ENCODE results near the gene SLC34A1. TPM values are rescaled to one million over a fixed set of nuclear protein-coding genes. Genes with fewer than 3 reads are reported as not detected.

Gene SLC34A1
- total and polyA plus RNA-seq, 2 of the 13 experiments (the other 11 are each of a cell fraction or from before 2014, with no cell fraction given) = 0.03 to 0.20 TPM

DNA sequence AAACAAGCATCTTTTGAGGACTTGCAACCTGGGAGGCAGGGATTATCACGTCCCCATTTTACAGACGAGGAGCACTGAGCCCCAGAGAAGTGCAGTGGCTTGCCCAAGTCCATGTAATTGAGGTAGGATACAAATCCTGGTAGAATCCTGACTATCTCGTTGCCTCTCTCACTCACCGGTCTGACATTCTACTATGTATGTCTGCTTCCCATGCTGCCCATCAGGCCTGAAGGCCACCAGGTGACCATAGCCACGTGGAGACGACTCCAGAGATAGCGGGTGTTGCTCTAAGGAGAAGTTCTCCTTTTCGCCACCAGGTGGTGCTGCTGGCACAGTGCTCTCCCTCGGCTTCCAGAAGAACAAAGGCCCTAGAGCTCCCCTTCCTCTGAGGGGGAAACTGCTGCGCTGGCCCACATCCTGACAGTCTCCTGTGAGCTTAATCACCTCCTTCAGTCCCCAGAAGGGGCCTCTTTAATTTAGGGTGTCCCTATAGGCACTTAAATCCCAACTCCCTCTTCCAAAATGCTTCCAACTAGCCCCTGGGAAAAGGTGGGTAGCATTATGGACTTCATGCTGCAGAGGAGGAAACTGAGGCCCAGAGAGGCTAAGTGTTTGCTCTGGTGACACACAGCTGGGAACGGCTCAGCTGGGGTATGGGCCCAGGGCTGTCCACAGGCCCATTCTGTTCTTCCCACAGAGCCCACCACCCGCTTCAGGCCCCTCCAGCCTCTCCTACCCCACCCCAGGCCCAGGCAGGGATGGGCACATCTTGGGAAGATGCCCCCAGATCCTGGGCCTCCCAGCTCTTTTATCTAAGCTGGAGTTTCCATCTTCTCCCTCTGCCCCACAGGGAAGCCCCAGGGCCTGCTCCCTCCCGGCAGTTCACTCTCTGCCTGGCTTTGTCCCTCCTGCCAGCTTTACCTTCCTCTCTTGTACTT is 6.4 kb downstream of the SLC34A1 start (continued):
- TF ChIP-seq, protein P1, sequence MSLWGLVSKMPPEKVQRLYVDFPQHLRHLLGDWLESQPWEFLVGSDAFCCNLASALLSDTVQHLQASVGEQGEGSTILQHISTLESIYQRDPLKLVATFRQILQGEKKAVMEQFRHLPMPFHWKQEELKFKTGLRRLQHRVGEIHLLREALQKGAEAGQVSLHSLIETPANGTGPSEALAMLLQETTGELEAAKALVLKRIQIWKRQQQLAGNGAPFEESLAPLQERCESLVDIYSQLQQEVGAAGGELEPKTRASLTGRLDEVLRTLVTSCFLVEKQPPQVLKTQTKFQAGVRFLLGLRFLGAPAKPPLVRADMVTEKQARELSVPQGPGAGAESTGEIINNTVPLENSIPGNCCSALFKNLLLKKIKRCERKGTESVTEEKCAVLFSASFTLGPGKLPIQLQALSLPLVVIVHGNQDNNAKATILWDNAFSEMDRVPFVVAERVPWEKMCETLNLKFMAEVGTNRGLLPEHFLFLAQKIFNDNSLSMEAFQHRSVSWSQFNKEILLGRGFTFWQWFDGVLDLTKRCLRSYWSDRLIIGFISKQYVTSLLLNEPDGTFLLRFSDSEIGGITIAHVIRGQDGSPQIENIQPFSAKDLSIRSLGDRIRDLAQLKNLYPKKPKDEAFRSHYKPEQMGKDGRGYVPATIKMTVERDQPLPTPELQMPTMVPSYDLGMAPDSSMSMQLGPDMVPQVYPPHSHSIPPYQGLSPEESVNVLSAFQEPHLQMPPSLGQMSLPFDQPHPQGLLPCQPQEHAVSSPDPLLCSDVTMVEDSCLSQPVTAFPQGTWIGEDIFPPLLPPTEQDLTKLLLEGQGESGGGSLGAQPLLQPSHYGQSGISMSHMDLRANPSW (CRISPR knock-in tag; IDR thresholded peaks at IDR 0.05; ENCODE audit: borderline replicate concordance) = no peak
- TF ChIP-seq, protein P2, sequence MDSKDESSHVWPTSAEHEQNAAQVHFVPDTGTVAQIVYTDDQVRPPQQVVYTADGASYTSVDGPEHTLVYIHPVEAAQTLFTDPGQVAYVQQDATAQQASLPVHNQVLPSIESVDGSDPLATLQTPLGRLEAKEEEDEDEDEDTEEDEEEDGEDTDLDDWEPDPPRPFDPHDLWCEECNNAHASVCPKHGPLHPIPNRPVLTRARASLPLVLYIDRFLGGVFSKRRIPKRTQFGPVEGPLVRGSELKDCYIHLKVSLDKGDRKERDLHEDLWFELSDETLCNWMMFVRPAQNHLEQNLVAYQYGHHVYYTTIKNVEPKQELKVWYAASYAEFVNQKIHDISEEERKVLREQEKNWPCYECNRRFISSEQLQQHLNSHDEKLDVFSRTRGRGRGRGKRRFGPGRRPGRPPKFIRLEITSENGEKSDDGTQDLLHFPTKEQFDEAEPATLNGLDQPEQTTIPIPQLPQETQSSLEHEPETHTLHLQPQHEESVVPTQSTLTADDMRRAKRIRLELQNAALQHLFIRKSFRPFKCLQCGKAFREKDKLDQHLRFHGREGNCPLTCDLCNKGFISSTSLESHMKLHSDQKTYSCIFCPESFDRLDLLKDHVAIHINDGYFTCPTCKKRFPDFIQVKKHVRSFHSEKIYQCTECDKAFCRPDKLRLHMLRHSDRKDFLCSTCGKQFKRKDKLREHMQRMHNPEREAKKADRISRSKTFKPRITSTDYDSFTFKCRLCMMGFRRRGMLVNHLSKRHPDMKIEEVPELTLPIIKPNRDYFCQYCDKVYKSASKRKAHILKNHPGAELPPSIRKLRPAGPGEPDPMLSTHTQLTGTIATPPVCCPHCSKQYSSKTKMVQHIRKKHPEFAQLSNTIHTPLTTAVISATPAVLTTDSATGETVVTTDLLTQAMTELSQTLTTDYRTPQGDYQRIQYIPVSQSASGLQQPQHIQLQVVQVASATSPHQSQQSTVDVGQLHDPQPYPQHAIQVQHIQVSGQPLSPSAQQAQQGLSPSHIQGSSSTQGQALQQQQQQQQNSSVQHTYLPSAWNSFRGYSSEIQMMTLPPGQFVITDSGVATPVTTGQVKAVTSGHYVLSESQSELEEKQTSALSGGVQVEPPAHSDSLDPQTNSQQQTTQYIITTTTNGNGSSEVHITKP (CRISPR knock-in tag; IDR thresholded peaks at IDR 0.05; ENCODE audit: low read depth) = no peak
- no peak for TF ChIP-seq ZIK1 (CRISPR knock-in tag; IDR thresholded peaks at IDR 0.05; ENCODE audit: borderline replicate concordance, low read depth)
- TF ChIP-seq, protein P3, sequence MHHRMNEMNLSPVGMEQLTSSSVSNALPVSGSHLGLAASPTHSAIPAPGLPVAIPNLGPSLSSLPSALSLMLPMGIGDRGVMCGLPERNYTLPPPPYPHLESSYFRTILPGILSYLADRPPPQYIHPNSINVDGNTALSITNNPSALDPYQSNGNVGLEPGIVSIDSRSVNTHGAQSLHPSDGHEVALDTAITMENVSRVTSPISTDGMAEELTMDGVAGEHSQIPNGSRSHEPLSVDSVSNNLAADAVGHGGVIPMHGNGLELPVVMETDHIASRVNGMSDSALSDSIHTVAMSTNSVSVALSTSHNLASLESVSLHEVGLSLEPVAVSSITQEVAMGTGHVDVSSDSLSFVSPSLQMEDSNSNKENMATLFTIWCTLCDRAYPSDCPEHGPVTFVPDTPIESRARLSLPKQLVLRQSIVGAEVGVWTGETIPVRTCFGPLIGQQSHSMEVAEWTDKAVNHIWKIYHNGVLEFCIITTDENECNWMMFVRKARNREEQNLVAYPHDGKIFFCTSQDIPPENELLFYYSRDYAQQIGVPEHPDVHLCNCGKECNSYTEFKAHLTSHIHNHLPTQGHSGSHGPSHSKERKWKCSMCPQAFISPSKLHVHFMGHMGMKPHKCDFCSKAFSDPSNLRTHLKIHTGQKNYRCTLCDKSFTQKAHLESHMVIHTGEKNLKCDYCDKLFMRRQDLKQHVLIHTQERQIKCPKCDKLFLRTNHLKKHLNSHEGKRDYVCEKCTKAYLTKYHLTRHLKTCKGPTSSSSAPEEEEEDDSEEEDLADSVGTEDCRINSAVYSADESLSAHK (CRISPR knock-in tag; IDR thresholded peaks at IDR 0.05; ENCODE audit: borderline replicate concordance) = no peak
- no peak for TF ChIP-seq MBNL3 (CRISPR knock-in tag; conservative IDR thresholded peaks at IDR 0.05)
- TF ChIP-seq PITX1 (CRISPR knock-in tag; IDR thresholded peaks at IDR 0.05) = 0 out of 2 replicates have a peak, but pooled peaks have one; percentile 20
- TF ChIP-seq, protein P4, sequence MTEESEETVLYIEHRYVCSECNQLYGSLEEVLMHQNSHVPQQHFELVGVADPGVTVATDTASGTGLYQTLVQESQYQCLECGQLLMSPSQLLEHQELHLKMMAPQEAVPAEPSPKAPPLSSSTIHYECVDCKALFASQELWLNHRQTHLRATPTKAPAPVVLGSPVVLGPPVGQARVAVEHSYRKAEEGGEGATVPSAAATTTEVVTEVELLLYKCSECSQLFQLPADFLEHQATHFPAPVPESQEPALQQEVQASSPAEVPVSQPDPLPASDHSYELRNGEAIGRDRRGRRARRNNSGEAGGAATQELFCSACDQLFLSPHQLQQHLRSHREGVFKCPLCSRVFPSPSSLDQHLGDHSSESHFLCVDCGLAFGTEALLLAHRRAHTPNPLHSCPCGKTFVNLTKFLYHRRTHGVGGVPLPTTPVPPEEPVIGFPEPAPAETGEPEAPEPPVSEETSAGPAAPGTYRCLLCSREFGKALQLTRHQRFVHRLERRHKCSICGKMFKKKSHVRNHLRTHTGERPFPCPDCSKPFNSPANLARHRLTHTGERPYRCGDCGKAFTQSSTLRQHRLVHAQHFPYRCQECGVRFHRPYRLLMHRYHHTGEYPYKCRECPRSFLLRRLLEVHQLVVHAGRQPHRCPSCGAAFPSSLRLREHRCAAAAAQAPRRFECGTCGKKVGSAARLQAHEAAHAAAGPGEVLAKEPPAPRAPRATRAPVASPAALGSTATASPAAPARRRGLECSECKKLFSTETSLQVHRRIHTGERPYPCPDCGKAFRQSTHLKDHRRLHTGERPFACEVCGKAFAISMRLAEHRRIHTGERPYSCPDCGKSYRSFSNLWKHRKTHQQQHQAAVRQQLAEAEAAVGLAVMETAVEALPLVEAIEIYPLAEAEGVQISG (CRISPR knock-in tag; IDR thresholded peaks at IDR 0.05) = no peak
- TF ChIP-seq, protein P5, sequence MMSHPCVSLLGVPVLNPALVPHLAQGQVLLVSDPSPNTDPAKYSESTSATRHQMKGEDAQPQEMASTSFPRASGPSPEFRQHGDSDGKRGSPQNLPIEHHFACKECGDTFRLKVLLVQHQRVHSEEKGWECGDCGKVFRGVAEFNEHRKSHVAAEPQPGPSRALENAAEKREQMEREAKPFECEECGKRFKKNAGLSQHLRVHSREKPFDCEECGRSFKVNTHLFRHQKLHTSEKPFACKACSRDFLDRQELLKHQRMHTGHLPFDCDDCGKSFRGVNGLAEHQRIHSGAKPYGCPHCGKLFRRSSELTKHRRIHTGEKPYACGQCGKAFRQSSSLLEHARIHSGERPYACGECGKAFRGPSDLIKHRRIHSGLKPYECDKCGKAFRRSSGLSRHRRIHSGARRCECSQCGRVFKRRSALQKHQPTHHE (CRISPR knock-in tag; IDR thresholded peaks at IDR 0.05; ENCODE audit: borderline replicate concordance) = no peak
- no peak for TF ChIP-seq KLF15 (CRISPR knock-in tag; IDR thresholded peaks at IDR 0.05; ENCODE audit: borderline replicate concordance)
- no peak for TF ChIP-seq SNAPC2 (CRISPR knock-in tag; IDR thresholded peaks at IDR 0.05)
- no peak for TF ChIP-seq ZNF335 (CRISPR knock-in tag; IDR thresholded peaks at IDR 0.05)
- no peak for TF ChIP-seq ZNF326 (CRISPR knock-in tag; IDR thresholded peaks at IDR 0.05; ENCODE audit: borderline replicate concordance)
- TF ChIP-seq RNF2 (conservative IDR thresholded peaks at IDR 0.05; ENCODE audit: low read depth) = 0 out of 2 replicates have a peak, but pooled peaks have one; percentile 37
- TF ChIP-seq ZNF263 (CRISPR knock-in tag; IDR thresholded peaks at IDR 0.05) = peak; percentile 55; the same call in 1 of the 2 replicates
